ENCODE measurements around the gene RIMBP3B. TPM values are rescaled to one million over a fixed set of nuclear protein-coding genes. Genes with fewer than 3 reads are reported as not detected.
"Not testable (repeated sequence)": the region's sequence is repeated elsewhere in the genome, so short reads cannot be mapped to it uniquely, and the experiment has no call there.

RIMBP3B gene, protein sequence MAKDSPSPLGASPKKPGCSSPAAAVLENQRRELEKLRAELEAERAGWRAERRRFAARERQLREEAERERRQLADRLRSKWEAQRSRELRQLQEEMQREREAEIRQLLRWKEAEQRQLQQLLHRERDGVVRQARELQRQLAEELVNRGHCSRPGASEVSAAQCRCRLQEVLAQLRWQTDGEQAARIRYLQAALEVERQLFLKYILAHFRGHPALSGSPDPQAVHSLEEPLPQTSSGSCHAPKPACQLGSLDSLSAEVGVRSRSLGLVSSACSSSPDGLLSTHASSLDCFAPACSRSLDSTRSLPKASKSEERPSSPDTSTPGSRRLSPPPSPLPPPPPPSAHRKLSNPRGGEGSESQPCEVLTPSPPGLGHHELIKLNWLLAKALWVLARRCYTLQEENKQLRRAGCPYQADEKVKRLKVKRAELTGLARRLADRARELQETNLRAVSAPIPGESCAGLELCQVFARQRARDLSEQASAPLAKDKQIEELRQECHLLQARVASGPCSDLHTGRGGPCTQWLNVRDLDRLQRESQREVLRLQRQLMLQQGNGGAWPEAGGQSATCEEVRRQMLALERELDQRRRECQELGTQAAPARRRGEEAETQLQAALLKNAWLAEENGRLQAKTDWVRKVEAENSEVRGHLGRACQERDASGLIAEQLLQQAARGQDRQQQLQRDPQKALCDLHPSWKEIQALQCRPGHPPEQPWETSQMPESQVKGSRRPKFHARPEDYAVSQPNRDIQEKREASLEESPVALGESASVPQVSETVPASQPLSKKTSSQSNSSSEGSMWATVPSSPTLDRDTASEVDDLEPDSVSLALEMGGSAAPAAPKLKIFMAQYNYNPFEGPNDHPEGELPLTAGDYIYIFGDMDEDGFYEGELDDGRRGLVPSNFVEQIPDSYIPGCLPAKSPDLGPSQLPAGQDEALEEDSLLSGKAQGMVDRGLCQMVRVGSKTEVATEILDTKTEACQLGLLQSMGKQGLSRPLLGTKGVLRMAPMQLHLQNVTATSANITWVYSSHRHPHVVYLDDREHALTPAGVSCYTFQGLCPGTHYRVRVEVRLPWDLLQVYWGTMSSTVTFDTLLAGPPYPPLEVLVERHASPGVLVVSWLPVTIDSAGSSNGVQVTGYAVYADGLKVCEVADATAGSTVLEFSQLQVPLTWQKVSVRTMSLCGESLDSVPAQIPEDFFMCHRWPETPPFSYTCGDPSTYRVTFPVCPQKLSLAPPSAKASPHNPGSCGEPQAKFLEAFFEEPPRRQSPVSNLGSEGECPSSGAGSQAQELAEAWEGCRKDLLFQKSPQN (N-terminal part only)
- 0.06 TPM for total RNA-seq
- long read RNA-seq = 0 reads

DNA sequence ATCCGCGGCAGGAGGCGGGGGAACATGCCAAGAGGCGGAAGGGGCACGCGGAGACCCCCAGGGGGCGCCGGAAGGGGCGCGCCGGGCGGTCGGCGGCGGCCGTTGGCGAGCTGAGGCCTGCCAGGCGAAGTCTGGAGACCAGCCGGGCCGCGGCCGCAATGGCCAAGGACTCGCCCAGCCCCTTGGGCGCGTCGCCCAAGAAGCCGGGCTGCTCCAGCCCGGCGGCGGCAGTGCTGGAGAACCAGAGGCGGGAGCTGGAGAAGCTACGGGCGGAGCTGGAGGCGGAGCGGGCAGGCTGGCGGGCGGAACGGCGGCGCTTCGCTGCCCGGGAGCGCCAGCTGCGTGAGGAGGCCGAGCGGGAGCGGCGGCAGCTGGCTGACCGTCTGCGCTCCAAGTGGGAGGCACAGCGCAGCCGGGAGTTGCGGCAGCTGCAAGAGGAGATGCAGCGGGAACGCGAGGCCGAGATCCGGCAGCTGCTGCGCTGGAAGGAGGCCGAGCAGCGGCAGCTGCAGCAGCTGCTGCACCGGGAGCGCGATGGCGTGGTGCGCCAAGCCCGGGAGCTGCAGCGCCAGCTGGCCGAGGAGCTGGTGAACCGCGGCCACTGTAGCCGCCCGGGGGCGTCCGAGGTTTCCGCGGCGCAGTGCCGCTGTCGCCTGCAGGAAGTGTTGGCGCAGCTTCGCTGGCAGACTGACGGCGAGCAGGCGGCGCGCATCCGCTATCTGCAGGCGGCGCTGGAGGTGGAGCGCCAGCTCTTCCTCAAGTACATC, at the start of gene RIMBP3B:
Gene RIMBP3B (plus strand): TSS at position 51 of the 767 bp plus-strand sequence. CDS start 108 bp downstream, at position 159.
- not testable (repeated sequence) for DNase-seq (ENCODE audit: low spot score)

DNA sequence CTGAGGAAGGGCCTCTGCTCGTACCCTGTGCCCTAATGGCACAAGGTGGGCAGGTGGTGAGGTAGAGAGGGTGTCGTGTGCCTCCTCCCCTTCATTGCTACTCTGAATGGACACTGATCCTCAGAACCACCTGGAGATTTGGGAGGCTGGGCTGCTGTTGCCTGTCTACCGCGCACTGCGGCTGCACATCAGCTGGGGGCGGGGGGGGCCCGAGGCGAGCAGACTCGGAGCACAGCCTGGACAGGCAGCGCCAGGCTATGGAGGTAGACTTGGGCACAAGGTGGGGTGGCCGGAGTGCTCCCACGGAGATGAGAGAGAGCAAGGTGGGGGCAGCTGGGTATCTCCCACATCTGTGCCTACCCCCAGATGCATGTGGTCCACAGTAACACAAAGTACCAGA, 26.0 kb upstream of the RIMBP3B start:
- not testable (repeated sequence) for DNase-seq (ENCODE audit: low spot score)

DNA sequence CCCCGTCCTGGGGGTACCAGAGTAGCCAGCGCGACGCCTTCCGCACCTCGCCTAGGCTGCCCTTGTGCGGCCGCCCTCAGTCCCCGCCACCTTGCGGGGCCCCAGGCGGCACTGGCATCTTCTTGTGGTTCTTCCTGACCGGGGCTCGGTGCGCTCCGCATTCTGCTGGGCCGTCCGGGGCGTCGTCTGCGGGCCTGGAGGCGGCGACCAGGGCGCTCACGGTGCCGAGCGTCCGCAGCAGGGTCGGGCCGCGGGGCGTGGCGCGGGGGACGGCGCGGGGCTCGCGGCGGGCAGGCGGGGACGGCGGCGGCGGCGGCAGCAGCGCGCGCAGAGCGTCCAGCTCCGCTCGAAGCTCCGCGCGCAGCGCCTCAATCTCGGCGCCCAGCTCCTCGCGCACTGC, 23.0 kb upstream of the RIMBP3B start:
- DNase-seq (ENCODE audit: low spot score) = not testable (repeated sequence)

DNA sequence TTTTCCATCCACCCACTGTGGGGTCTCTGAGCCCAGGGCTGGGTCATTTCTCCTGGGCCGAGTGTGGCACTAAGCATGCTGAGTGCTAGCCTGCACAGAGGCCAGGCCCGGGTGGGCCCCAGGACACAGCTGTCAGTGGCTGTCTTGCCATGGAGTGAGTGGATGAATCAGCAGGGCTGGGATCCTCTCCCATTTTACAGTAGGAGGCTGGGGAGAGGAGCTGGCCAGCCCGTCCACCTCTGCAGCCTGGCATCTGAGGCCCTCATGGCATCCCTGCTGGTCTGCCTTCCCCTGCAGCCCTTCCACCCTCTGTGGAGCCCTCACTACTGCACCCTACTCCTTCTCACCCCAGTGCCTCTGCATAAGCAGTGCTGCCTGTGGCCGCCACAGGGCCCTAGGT, 21.1 kb upstream of the RIMBP3B start:
- not testable (repeated sequence) for DNase-seq (ENCODE audit: low spot score)

DNA sequence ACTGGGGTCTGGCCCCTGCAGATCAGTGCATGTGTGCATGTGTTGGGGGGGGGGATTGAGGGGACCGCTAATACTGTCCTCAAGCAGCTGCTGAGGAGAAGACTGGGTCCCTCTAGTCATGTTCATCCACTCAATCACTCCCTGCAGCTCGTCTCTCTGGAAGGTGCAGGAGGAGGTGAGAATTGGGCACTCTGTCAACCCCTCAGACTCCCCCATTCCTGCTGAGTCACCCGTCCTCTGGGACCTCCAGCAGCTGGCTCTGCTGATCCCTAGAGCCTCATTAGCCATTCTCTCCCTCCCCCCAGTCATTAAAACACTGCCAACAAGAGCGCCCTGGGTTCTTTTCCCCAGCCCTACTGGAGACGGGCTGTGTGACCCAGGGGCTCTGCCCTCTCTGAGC, 20.5 kb upstream of the RIMBP3B start:
- DNase-seq (ENCODE audit: low spot score) = not testable (repeated sequence)

DNA sequence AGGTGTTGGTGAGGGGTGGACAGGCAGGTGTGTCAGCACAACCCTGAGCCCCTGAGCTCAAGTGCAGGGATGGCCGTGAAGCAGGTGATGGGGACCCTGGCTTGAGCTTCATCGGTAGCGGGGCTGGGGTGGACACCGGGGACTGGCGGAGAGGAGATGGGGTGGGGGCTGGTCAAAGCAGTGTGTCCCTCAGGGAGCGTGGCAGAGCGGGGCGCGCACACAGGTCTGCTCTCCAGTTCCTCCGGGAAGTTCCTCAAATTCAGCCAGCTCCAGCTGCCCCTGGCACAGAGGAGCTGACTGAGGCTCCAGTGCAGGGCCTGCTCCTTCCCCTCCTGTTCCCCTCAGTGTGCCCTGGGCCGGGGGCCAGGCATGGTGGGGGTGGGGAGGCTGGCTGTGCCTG, 19.7 kb upstream of the RIMBP3B start:
- not testable (repeated sequence) for DNase-seq (ENCODE audit: low spot score)

DNA sequence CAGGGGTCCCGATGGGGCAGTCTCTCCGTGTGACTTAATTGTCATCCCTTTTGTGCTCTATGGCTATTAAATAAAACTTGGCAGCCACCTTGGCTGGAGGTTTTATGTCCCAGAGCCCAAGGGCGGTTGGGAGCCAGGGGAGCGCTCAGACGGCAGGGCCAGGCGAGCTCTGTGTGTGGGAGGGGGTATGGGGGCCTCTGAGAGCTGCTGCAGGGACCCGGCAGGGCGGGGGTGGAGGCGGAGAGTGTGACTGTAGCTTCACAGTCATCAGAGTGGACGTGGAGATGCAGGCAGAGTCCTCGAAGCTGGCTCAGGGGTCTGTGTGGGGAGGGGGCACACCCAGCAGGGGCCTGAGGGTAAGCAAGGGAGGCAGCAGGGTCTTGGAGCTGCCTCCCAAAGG, 19.2 kb upstream of the RIMBP3B start:
- DNase-seq (ENCODE audit: low spot score) = not testable (repeated sequence)

DNA sequence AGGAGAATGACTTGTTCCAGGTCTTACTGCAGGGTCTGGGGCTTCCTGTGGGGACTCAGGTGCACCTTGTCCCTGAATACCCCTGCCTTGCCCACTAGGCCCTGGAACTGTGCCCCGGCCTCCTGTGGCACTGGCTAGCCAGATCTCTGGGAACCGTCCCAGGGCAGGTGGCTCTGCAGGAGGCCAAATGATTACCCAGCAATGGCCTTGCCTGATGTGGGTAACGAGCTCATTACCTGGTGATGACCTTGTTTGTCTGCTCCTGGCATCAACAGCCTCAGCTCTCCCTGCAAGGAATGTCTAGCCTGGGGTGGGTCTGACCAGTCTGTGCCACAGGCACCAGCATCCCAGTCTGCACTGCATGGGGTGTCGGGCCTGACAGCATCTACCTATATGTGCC, 18.2 kb upstream of the RIMBP3B start:
- not testable (repeated sequence) for DNase-seq (ENCODE audit: low spot score)

DNA sequence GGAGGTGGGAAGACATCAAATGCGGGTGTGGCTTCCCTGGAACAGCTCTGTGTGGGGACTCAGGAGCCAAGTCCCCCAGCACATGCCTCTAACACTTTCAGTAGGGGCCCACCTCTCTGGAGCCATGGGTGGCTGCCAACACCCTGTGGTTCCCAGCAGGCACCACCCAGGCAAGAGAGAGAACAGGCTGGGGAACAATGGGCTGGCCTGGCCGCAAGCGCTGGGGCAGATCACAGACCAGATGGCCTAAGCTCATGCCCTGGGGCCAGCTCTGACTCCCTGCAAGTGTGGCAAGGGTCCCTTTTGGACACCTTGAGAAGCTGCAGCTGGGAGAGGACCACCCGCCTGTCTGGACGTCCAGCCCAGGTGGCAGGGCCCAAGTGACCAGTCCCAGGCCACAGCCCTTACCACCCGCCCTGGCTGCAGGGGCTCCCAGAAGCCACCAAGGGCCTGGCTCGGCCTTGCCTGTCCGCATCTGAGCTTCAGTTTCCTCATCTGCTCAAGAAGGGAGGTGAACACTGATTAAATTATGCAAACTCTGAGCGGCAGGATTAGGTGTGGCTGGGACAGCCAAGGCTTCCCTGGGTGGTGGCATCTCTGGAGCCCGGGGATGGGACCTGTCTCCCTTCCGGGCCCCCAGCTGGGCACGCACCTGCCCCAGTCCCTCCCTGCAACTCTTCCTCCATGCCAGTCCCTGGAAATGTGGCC, 14.8 kb upstream of the RIMBP3B start:
- not testable (repeated sequence) for DNase-seq (ENCODE audit: low spot score)

DNA sequence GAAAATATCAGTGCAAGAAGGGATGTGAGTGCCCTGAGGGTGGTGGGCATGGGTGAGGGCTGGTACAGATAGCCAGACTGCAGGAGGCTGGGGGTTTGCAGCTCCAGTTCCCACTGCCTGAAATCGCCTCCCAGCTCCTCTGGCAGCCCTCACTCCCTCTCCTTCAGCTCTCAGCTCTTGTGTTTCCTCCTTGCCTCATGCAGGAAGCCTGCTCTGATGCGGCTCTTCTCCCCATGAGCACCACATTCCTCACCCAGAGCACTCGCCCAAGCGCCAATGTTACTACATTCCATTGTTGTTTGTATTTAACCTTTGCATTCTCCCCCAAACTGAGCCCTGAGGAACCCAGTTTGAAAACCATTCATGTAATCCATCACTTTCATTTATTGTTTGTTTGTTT, 7.7 kb upstream of the RIMBP3B start:
- DNase-seq (ENCODE audit: low spot score) = not testable (repeated sequence)

DNA sequence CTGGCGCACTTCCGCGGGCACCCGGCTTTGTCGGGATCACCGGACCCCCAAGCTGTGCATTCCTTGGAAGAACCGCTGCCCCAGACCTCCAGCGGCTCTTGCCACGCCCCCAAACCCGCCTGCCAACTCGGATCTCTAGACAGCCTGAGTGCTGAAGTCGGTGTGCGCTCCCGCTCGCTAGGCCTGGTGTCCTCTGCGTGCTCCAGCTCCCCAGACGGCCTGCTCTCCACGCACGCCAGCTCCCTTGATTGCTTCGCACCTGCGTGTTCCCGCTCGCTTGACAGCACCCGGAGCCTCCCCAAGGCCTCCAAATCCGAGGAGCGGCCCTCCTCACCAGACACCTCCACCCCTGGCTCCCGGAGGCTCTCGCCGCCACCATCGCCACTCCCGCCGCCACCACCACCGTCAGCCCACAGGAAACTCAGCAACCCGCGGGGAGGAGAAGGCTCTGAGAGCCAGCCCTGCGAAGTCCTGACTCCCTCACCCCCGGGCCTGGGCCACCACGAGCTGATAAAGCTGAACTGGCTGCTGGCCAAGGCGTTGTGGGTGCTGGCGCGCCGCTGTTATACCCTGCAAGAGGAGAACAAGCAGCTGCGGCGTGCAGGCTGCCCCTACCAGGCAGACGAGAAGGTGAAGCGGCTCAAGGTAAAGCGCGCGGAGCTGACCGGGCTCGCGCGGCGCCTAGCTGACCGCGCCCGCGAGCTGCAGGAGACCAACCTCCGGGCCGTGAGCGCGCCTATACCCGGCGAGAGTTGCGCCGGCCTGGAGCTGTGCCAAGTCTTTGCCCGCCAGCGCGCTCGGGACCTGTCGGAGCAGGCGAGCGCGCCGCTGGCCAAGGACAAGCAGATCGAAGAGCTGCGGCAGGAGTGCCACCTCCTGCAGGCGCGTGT, 1.2 kb downstream of the RIMBP3B start:
- not testable (repeated sequence) for DNase-seq (ENCODE audit: low spot score)

DNA sequence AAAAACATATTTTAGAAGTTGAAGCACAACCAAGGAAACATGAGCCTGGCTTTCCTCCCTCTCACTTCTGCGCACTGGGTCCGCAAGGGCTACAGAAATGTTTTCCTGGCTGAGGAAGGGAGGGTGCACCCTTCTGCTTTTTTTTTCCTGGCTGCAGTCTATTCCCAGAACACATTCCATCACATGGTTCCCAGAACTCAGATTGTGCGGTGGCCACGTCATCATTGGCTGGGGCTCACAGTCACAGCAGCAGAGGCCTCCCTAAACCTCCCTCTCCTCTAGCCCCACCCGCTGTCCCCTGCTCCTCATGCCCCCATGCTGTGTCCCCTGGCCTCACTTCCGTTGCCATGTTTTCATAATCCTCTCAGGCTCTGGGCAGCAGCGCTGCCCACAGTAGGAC, 5.9 kb downstream of the RIMBP3B start:
- DNase-seq (ENCODE audit: low spot score) = not testable (repeated sequence)

DNA sequence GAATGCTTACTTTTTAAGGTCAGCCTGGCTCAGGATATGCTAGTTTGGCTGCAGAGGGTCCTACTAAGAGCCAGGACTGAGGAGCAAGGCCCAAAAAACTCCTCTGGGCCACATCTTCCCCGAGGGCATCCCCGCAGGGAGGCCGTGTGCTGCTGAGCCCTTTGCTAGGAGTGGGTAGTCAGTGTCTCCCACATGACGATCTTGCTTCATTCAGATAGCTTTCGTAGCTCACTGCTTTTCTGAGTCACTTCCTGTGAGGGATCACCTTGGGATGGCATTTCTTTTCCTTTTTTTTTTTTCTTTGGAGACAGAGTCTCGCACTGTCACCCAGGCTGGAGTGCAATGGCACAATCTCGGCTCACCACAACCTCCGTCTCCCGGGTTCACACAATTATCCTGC, 6.5 kb downstream of the RIMBP3B start:
- DNase-seq (ENCODE audit: low spot score) = not testable (repeated sequence)

DNA sequence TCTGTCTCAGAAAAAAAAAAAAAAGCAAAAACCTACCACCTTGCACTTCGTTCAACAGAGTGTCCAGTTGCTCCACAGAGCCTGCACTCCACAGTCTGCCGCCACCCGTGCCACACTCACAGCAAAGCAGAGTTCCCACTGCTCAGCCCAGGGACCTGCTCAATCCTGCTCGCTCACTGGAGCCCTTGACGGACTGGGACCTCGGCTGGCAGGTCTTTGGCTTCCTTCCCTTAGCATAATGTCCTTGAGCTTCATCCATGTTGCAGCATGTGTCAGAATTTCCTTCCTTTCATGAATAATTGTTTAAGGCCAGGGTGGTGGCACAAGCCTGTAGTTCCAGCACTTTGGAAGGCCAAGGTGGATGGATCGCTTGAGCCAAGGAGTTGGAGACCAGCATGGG, 11.1 kb downstream of the RIMBP3B start:
- not testable (repeated sequence) for DNase-seq (ENCODE audit: low spot score)

DNA sequence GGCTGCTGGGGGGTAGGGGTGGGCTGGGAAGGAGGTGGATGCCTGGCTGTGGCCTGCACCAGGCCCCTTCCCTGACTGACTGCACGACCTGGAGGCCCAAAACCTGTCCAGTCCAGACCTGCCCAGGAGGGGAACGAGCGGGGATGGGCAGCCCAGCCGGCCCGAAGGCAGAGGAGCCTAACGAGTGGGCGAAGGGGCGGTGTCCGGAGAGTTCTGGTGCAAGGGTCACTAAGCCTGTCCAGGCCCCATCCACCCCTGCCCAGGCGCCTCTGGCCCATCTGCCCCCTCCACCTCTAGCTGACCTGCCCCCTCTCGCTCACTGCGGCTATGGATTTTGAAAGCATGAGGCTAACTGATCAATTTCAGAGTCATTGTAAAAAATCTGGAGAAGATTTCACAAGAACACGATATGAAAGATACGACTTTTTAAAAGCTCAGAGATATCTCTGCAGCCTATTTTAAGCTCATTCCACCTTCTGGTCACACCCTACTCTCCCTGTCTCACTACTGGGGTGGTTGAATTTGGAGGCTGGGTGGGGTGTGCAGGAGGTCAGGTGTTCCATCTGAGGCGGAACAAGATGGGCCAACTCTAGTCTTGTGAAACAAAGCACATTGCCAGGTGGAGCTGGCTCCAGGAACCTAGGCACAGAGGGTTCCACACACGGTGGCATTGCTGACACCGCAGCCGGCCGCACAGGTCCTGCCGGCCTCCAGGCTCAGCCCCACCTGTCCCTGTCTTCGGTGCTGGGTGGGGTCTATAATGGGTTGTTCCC, 17.8 kb downstream of the RIMBP3B start:
- DNase-seq (ENCODE audit: low spot score) = not testable (repeated sequence)

DNA sequence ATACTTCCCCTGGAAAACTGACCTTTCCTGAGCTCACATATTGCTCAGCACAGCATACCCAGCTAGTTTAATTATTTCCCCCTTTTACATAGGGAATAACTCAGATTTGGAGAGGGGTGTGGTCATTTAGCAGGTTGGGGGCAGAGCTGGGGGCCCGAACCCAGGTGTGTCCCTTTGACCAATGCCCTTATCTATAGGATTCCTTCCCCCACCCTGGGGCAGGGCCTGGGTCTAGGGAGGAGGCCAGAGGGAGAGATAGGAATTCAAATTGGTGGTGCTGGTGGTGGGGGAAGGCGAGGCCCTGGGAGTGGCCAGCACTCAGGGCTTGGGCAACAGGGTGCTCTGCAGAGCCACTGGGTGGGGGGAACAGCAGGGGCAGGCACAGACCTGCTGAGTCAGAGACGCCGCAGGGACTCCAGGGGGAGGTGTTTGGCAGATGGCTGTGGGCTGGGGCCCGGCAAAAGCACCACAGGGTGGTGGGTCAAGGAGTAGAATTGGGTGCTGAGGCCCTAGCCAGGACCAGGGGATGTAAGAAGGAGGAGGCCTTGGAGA, 19.3 kb downstream of the RIMBP3B start:
- not testable (repeated sequence) for DNase-seq (ENCODE audit: low spot score)

DNA sequence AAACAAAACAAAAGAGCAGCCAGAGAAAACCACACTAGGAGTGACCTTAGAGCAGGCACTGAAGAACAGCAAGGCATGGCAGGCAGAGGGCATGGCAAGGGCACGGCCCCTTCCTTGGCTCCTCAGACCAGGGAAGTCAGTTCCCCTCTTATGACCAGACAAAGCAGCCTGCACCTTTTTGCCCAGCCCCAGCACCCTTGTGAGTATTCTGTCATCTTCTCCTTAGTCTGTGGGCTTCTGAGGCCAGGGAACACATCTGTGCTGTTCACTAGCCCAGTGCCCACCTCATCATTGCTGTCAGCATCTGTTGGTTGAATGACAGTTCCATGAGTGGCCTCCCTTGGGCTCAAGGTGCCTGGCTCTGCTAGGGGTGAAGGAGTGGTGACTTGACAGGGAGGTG, 23.6 kb downstream of the RIMBP3B start:
- not testable (repeated sequence) for DNase-seq (ENCODE audit: low spot score)
